NB4 (cell line): ENCODE results near the gene TMEM123.

Experiments
- CTCF ChIP-seq: IDR thresholded peaks from one replicate; pipeline ENCODE4 v1.5.1; 2012; ENCODE audit warnings: low read depth, low read length
- POLR2A ChIP-seq: IDR thresholded peaks from 2 replicates; pipeline ENCODE4 v1.6.1; 2011; ENCODE audit warnings: mild to moderate bottlenecking; ENCODE audit not compliant: insufficient read length; ENCODE audit errors: extremely low read depth

- TF ChIP-seq CTCF (no peak), POLR2A (no peak)
Measured at GRCh38 chr11:102491969-102492368, 39.4 kb upstream of the TMEM123 start.
